A549 (cell line): ENCODE measurements around the gene TENM3. TPM values are rescaled to one million over a fixed set of nuclear protein-coding genes. Genes with fewer than 3 reads are reported as not detected.

Experiments used
- ATAC-seq, 2 experiments: fragments of 200-7000 bp in 1 of 2; fragments of >200 bp in 1 of 2; cut with Nextera tagmentation in 1 of 2; cut with Tn5 transposase in 1 of 2; 3 replicates each; pipeline versions ENCODE4 v1.8.0 to v1.9.1; 2018 to 2020; ENCODE audit warnings: mild to moderate bottlenecking in 1 of 2, moderate library complexity in 1 of 2
- CTCF ChIA-PET: fragments of 300-600 bp; sonication (Branson Sonifier 250); formaldehyde crosslinking; extraction: SDS; loops from one replicate; lab custom pipeline; 2021; ENCODE audit warnings: antibody characterized with exemption, inconsistent platforms; lab: Yijun Ruan, JAX
- POLR2A ChIA-PET: fragments of 350-600 bp; formaldehyde crosslinking; extraction: SDS; loops from one replicate; lab custom pipeline; 2021; ENCODE audit warnings: antibody characterized with exemption, inconsistent platforms; lab: Yijun Ruan, JAX
- DNase-seq, 2 experiments: peaks; one replicate each; pipeline versions ENCODE4 v3.0.0 to v3.0.0-alpha.2; 2011 to 2016; ENCODE audit warnings: low read depth in 1 of 2, low spot score in 1 of 2
- FAIRE-seq: peaks from 2 replicates; lab custom pipeline; 2011; peaks lifted over from hg19 to GRCh38; lab: Jason Lieb, UNC
- H3K27ac ChIP-seq, 2 experiments: fragments of >200 bp; sonication (Bioruptor Twin); formaldehyde crosslinking; 3 replicates each; pipeline ENCODE4 v1.5.1; 2016 to 2017
- H3K4me1 ChIP-seq: fragments of >200 bp; sonication (Bioruptor Twin); formaldehyde crosslinking; 3 replicates; pipeline ENCODE4 v1.6.1; 2016
- H3K4me2 ChIP-seq: fragments of >200 bp; sonication (Bioruptor Twin); formaldehyde crosslinking; 3 replicates; pipeline ENCODE4 v1.6.1; 2016
- H3K4me3 ChIP-seq: fragments of >200 bp; sonication (Bioruptor Twin); formaldehyde crosslinking; 3 replicates; pipeline ENCODE4 v1.5.1; 2016
- H3K9me3 ChIP-seq: fragments of >200 bp; sonication (Bioruptor Twin); formaldehyde crosslinking; 3 replicates; pipeline ENCODE4 v1.6.1; 2016
- CBX2 ChIP-seq: fragments of 200-600 bp; sonication (generic); IDR thresholded peaks from 2 replicates; pipeline ENCODE4 v1.6.1; 2016; ENCODE audit warnings: low read depth, mild to moderate bottlenecking, borderline replicate concordance
- CHD4 ChIP-seq: fragments of 200-600 bp; sonication (generic); IDR thresholded peaks from 2 replicates; pipeline ENCODE4 v1.6.1; 2016; ENCODE audit warnings: antibody characterized with exemption, mild to moderate bottlenecking, borderline replicate concordance
- E2F6 ChIP-seq: IDR thresholded peaks from 2 replicates; pipeline ENCODE4 v1.6.1; 2012; ENCODE audit warnings: low read depth, borderline replicate concordance
- EP300 ChIP-seq, 2 experiments: fragments of >200 bp; sonication (Bioruptor Twin); formaldehyde crosslinking; IDR thresholded peaks; 2 replicates in 1 of 2; 3 replicates in 1 of 2; pipeline ENCODE4 v1.6.1; 2016 to 2017
- FOSB ChIP-seq: fragments of 250-450 bp; sonication (Bioruptor Pico); IDR thresholded peaks from 2 replicates; pipeline ENCODE4 v1.5.0; 2020; ENCODE audit warnings: mild to moderate bottlenecking, moderate library complexity
- FOSL2 ChIP-seq, 2 experiments: fragments of 450-650 bp in 1 of 2; fragments of >200 bp in 1 of 2; sonication (Bioruptor Twin) in 1 of 2; formaldehyde crosslinking; IDR thresholded peaks; 2 replicates each; pipeline versions ENCODE4 v1.5.0 to v1.6.1; 2016 to 2020; ENCODE audit warnings: mild to moderate bottlenecking in 1 of 2, moderate library complexity in 1 of 2
- GATA3 ChIP-seq: IDR thresholded peaks from 2 replicates; pipeline ENCODE4 v1.6.1; 2012; ENCODE audit warnings: borderline replicate concordance
- HMGXB4 ChIP-seq: fragments of 250-450 bp; sonication (Bioruptor Pico); IDR thresholded peaks from 2 replicates; pipeline ENCODE4 v1.5.0; 2021; ENCODE audit warnings: mild to moderate bottlenecking, moderate library complexity, borderline replicate concordance
- JUNB ChIP-seq: fragments of >200 bp; sonication (Bioruptor Twin); formaldehyde crosslinking; IDR thresholded peaks from 2 replicates; pipeline ENCODE4 v1.6.1; 2016
- MAFK ChIP-seq: fragments of 450-650 bp; IDR thresholded peaks from 2 replicates; pipeline ENCODE4 v1.6.1; 2014; ENCODE audit not compliant: partially characterized antibody
- NFE2L2 ChIP-seq: fragments of 150-350 bp; conservative IDR thresholded peaks from 2 replicates; pipeline ENCODE4 v1.6.1; 2014; ENCODE audit warnings: low read length
- NPAS2 ChIP-seq: fragments of 250-450 bp; sonication (Bioruptor Pico); IDR thresholded peaks from 2 replicates; pipeline ENCODE4 v1.8.0; 2022; ENCODE audit warnings: mild to moderate bottlenecking, moderate library complexity, borderline replicate concordance
- RARB ChIP-seq: fragments of 250-450 bp; sonication (Bioruptor Pico); IDR thresholded peaks from 2 replicates; pipeline ENCODE4 v1.8.0; 2021; ENCODE audit warnings: mild to moderate bottlenecking, moderate library complexity
- SREBF2 ChIP-seq: fragments of 450-650 bp; IDR thresholded peaks from 2 replicates; pipeline ENCODE4 v1.6.1; 2014; ENCODE audit warnings: mild to moderate bottlenecking, moderate library complexity
- USF2 ChIP-seq: fragments of 450-650 bp; IDR thresholded peaks from 2 replicates; pipeline ENCODE4 v1.6.1; 2014; ENCODE audit warnings: antibody characterized with exemption
- WGBS: methylation state at CpG from one replicate; pipeline ENCODE4 v1.1.6; 2017; ENCODE audit errors: missing lambda C conversion rate; 5-methylcytosine and 5-hydroxymethylcytosine counted together
- polyA plus RNA-seq, 4 experiments: library from polyadenylated mRNA; depleted of rRNA in 3 of 4; stranded (reverse); fragments of >200 nt; fragmentation: RNase III in 1 of 4; extraction: RNeasy Plus Mini Kit Qiagen cat#74134 plus additional on column Dnase treatment in 1 of 4; gene quantifications; 2 replicates in 3 of 4; 3 replicates in 1 of 4; pipeline ENCODE4 v1.2.3, GENCODE V29; 2011 to 2017
- TF ChIP-seq, protein P1 (sequence below): fragments of 200-600 bp; sonication (generic); IDR thresholded peaks from 2 replicates; pipeline ENCODE4 v1.6.1; 2016; ENCODE audit warnings: antibody characterized with exemption, mild to moderate bottlenecking, moderate library complexity
- TF ChIP-seq, protein P2 (sequence below): fragments of >200 bp; sonication (Bioruptor Twin); formaldehyde crosslinking; IDR thresholded peaks from 3 replicates; pipeline ENCODE4 v1.5.1; 2016
- TF ChIP-seq, protein P3 (sequence below): fragments of >200 bp; sonication (Bioruptor Twin); formaldehyde crosslinking; IDR thresholded peaks from 2 replicates; pipeline ENCODE4 v1.6.1; 2016

TENM3 gene
- polyA plus RNA-seq, 2 of the 4 experiments (the other 2 are of a cell fraction), result 2.4 to 7.3 TPM

DNA sequence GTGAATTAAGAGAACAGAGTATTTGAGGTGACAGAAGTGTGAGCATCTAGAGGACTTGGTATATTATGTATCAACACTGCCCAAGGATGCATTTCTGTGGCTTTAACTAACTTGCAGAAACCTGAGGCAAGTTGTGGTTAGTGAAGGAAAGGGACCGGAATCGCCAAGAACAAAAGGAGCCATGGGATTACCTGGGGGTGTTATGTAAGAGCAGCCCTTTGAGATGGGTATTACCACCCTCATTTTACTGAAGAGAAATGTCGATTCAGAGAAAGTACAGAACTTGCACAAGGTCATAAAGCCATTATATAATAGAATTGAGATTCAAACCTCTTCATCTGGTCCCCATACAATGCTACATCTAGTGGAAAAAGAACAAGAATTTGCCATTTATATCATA, 14.3 kb downstream of the TENM3 start:
- Histone ChIP-seq H3K4me3 (no peak overlapping the region), H3K27ac (no peak overlapping the region), H3K4me2 (no peak overlapping the region), H3K9me3 (no peaks in the 10 kb centered on the region), H3K4me1 (no peaks in the 10 kb centered on the region)
- FAIRE-seq (no peak), ATAC-seq (no peak)
- ChIA-PET CTCF (no interaction called here), POLR2A (no interaction called here)
- WGBS, result 59% methylated on average over 3 of the region's 3 CpGs
- no peak for TF ChIP-seq FOSL2 (IDR thresholded peaks at IDR 0.05)
- no peak for TF ChIP-seq FOSL2 (CRISPR knock-in tag; IDR thresholded peaks at IDR 0.05)
- no peak for TF ChIP-seq E2F6
- TF ChIP-seq RARB, result no peak
- no peak for TF ChIP-seq GATA3
- TF ChIP-seq SREBF2, result no peak
- TF ChIP-seq JUNB, result no peak
- TF ChIP-seq NPAS2 (CRISPR knock-in tag), result no peak
- TF ChIP-seq HMGXB4 (CRISPR knock-in tag), result no peak
- no peak for TF ChIP-seq CBX2
- TF ChIP-seq NFE2L2, result no peak
- no peak for TF ChIP-seq FOSB (CRISPR knock-in tag)
- no peak for TF ChIP-seq USF2
- TF ChIP-seq EP300 (IDR thresholded peaks at IDR 0.05), result no peak
- TF ChIP-seq, protein P1, sequence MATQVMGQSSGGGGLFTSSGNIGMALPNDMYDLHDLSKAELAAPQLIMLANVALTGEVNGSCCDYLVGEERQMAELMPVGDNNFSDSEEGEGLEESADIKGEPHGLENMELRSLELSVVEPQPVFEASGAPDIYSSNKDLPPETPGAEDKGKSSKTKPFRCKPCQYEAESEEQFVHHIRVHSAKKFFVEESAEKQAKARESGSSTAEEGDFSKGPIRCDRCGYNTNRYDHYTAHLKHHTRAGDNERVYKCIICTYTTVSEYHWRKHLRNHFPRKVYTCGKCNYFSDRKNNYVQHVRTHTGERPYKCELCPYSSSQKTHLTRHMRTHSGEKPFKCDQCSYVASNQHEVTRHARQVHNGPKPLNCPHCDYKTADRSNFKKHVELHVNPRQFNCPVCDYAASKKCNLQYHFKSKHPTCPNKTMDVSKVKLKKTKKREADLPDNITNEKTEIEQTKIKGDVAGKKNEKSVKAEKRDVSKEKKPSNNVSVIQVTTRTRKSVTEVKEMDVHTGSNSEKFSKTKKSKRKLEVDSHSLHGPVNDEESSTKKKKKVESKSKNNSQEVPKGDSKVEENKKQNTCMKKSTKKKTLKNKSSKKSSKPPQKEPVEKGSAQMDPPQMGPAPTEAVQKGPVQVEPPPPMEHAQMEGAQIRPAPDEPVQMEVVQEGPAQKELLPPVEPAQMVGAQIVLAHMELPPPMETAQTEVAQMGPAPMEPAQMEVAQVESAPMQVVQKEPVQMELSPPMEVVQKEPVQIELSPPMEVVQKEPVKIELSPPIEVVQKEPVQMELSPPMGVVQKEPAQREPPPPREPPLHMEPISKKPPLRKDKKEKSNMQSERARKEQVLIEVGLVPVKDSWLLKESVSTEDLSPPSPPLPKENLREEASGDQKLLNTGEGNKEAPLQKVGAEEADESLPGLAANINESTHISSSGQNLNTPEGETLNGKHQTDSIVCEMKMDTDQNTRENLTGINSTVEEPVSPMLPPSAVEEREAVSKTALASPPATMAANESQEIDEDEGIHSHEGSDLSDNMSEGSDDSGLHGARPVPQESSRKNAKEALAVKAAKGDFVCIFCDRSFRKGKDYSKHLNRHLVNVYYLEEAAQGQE, result no peak
- TF ChIP-seq, protein P2, sequence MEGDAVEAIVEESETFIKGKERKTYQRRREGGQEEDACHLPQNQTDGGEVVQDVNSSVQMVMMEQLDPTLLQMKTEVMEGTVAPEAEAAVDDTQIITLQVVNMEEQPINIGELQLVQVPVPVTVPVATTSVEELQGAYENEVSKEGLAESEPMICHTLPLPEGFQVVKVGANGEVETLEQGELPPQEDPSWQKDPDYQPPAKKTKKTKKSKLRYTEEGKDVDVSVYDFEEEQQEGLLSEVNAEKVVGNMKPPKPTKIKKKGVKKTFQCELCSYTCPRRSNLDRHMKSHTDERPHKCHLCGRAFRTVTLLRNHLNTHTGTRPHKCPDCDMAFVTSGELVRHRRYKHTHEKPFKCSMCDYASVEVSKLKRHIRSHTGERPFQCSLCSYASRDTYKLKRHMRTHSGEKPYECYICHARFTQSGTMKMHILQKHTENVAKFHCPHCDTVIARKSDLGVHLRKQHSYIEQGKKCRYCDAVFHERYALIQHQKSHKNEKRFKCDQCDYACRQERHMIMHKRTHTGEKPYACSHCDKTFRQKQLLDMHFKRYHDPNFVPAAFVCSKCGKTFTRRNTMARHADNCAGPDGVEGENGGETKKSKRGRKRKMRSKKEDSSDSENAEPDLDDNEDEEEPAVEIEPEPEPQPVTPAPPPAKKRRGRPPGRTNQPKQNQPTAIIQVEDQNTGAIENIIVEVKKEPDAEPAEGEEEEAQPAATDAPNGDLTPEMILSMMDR, result no peak
- TF ChIP-seq MAFK, result no peak
- TF ChIP-seq, protein P3, sequence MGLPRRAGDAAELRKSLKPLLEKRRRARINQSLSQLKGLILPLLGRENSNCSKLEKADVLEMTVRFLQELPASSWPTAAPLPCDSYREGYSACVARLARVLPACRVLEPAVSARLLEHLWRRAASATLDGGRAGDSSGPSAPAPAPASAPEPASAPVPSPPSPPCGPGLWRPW, result no peak
- no peak for TF ChIP-seq CHD4
- TF ChIP-seq, all 56 proteins: peak for 0
- DNase-seq, result no peak
